Upper lobe of left lung (tissue), 6 donors: Measurements from ENCODE around the gene ZNF740. TPM values are rescaled to one million over a fixed set of nuclear protein-coding genes. Genes with fewer than 3 reads are reported as not detected.
A peak's percentile ranks its signal among the peaks of the same experiment; 100 is the strongest.

Experiments
- ATAC-seq, 2 donors: fragments of 200-7000 bp; cut with Tn5 transposase; one replicate each; pipeline ENCODE4 v1.9.1; 2022; ENCODE audit warnings: mild to moderate bottlenecking in 2 of 2, moderate library complexity in 2 of 2; ENCODE audit not compliant: low FRiP score in 2 of 2
- DNase-seq, 2 donors: peaks; one replicate each; pipeline ENCODE4 v3.0.0-alpha.2; 2019 to 2020
- H3K27ac ChIP-seq, 4 donors: fragments of 200-600 bp; sonication (generic); one replicate each; pipeline ENCODE4 v1.5.1; 2016 to 2019
- H3K27me3 ChIP-seq, 4 donors: fragments of 200-600 bp; sonication (generic); one replicate each; pipeline ENCODE4 v1.5.1; 2017 to 2019
- H3K36me3 ChIP-seq, 4 donors: fragments of 200-600 bp; sonication (generic); one replicate each; pipeline ENCODE4 v1.5.1; 2016 to 2019
- H3K4me1 ChIP-seq, 4 donors: fragments of 200-600 bp; sonication (generic); one replicate each; pipeline ENCODE4 v1.5.1; 2018 to 2019
- H3K4me3 ChIP-seq, 4 donors: fragments of 200-600 bp; sonication (generic); one replicate each; pipeline ENCODE4 v1.5.1; 2017 to 2019; ENCODE audit warnings: mild to moderate bottlenecking in 2 of 4, moderate library complexity in 1 of 4
- H3K9me3 ChIP-seq, 4 donors: fragments of 200-600 bp; sonication (generic); one replicate each; pipeline ENCODE4 v1.5.1; 2018 to 2019
- EP300 ChIP-seq, 4 donors: sonication (generic); formaldehyde crosslinking; IDR thresholded peaks; one replicate each; pipeline ENCODE4 v1.5.1; 2017; ENCODE audit warnings: antibody characterized with exemption in 4 of 4, control low read depth in 2 of 4
- POLR2A ChIP-seq, 4 donors: fragments of 450-650 bp; IDR thresholded peaks; one replicate each; pipeline ENCODE4 v1.5.1; 2016 to 2017; ENCODE audit warnings: antibody characterized with exemption in 4 of 4, mild to moderate bottlenecking in 2 of 4
- POLR2AphosphoS5 ChIP-seq, 2 donors: sonication (generic); formaldehyde crosslinking; IDR thresholded peaks; one replicate each; pipeline ENCODE4 v1.5.1; 2017; ENCODE audit warnings: antibody characterized with exemption in 2 of 2
- WGBS, 2 donors: methylation state at CpG; one replicate each; pipeline ENCODE4 v1.1.5; 2017 to 2018; 5-methylcytosine and 5-hydroxymethylcytosine counted together
- total RNA-seq, 6 donors: library from RNA; depleted of rRNA in 4 of 6; stranded (reverse); fragments of >200 nt in 4 of 6; gene quantifications; one replicate each; pipeline versions ENCODE4 v1.1.0 to v1.2.1, GENCODE V29; 2016 to 2021
- TF ChIP-seq, protein P1 (sequence below), 6 experiments: fragments of 450-650 bp in 4 of 6; fragments of 200-600 bp in 2 of 6; sonication (generic) in 2 of 6; IDR thresholded peaks; one replicate each; pipeline ENCODE4 v1.5.1; 2016 to 2019; ENCODE audit warnings: antibody characterized with exemption in 6 of 6
- donor health status: DM: no; HTN: no; CAD: no; lungs with moderate emphysema.
- donor health status: DM: no; HTN: yes; CAD: no; lungs with severe emphysema.

Gene ZNF740
- total RNA-seq, 6 donors from 2014 or later, result 9.6 to 52.4 (median 24.0) TPM

- WGBS, 2 donors, result 25 to 52% methylated on average over 4 to 11 of the region's 11 CpGs
- H3K9me3 ChIP-seq, result no peaks in the 10 kb centered on the region
- peak; percentile 68 to 74 for ATAC-seq
- H3K27me3 ChIP-seq, result no peaks in the 10 kb centered on the region
- DNase-seq, result peak in 1 of 2 donors; percentile 70
- peak overlapping the region in 3 of 4 donors; percentile 59 to 79 (median 66) for H3K4me3 ChIP-seq
- H3K36me3 ChIP-seq, result no peaks in the 10 kb centered on the region
- H3K4me1 ChIP-seq, result peaks cover 35 to 48% (median 46%) of the 10 kb centered on the region in 4 donors
- TF ChIP-seq POLR2AphosphoS5 (IDR thresholded peaks at IDR 0.05) (no peak), EP300 (IDR thresholded peaks at IDR 0.05) (no peak), POLR2A (IDR thresholded peaks at IDR 0.05) (peak in 1 of 4 donors; percentile 10)
- TF ChIP-seq, protein P1, sequence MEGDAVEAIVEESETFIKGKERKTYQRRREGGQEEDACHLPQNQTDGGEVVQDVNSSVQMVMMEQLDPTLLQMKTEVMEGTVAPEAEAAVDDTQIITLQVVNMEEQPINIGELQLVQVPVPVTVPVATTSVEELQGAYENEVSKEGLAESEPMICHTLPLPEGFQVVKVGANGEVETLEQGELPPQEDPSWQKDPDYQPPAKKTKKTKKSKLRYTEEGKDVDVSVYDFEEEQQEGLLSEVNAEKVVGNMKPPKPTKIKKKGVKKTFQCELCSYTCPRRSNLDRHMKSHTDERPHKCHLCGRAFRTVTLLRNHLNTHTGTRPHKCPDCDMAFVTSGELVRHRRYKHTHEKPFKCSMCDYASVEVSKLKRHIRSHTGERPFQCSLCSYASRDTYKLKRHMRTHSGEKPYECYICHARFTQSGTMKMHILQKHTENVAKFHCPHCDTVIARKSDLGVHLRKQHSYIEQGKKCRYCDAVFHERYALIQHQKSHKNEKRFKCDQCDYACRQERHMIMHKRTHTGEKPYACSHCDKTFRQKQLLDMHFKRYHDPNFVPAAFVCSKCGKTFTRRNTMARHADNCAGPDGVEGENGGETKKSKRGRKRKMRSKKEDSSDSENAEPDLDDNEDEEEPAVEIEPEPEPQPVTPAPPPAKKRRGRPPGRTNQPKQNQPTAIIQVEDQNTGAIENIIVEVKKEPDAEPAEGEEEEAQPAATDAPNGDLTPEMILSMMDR (IDR thresholded peaks at IDR 0.05), result peak in 1 of 6 experiments; percentile 15
- H3K27ac ChIP-seq, result peak overlapping the region; percentile 72 to 90 (median 86)
These were observed 52.3 kb downstream of the ZNF740 start for GRCh38 chr12:53232646-53233461.

DNA sequence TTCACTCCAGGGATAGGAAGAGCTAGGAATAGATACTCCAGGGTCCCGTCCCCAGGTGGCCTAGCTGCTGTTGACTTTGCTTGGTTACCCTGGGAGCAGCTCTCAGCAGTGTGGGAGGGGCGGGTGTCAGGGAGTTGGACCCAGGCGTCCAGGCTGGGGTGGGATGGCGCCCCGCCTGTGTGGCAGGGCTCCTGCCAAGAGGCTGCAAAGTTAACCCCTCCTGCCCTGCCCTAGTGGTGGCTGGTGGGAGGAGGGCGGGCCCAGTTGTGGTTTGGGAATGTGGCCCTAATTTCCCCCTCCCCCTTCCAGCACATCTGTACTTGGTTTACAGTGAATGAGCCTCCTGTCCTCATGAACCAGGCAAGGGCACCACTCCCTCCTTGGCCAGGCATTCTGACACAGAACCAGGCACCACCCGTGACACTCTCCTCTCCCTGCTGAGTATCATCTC, 53.2 kb downstream of the ZNF740 start:
- 50 to 63% methylated on average over 4 of the region's 7 CpGs for WGBS, 2 donors
- no peaks in the 10 kb centered on the region for H3K36me3 ChIP-seq
- no peak for TF ChIP-seq EP300 (IDR thresholded peaks at IDR 0.05)
- no peak for TF ChIP-seq POLR2AphosphoS5 (IDR thresholded peaks at IDR 0.05)
- TF ChIP-seq POLR2A (IDR thresholded peaks at IDR 0.05), result no peak
- TF ChIP-seq, protein P1 (IDR thresholded peaks at IDR 0.05), result no peak
- peaks cover 35 to 48% (median 46%) of the 10 kb centered on the region in 4 donors for H3K4me1 ChIP-seq
- H3K27ac ChIP-seq, result peak overlapping the region in 3 of 4 donors; percentile 42 to 88 (median 84)
- peak in 1 of 2 donors; percentile 64 for DNase-seq
- peak in 1 of 2 donors; percentile 3 for ATAC-seq
- H3K9me3 ChIP-seq, result no peaks in the 10 kb centered on the region
- H3K27me3 ChIP-seq, result no peaks in the 10 kb centered on the region
- H3K4me3 ChIP-seq, result no peak overlapping the region

DNA sequence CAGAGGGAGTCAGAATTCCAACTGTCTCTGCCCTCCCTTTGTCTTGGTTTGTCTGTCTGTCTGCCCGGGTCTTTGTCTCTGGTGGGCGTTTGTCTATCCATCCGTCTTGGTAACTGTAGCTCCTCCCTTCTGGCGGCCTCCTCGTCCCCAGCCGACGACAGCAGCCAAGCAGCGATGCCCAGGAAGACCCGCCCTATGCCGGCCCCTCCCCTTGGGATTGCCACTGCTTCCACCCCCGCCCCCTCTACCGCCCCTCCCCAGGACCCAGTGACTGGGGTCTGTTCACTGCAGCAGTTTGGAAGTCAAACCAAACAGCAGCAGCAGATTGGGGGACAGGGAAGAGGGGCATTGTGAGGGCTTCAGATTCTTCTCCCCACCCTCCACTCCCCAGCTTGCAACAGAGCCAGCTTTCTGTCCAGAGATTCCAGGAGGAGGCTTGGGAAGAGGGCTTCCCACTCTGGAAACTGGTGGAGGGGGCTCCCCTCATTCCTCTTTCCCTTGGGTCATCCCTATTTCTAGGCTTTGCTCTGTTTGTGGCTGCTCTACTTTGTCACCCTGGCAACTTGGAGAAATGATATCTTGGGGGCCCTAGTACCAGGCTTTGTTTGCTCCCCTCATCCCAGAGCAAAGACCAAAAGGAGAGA, 53.9 kb downstream of the ZNF740 start:
- Histone ChIP-seq H3K27me3 (no peaks in the 10 kb centered on the region), H3K4me1 (peaks cover 35 to 48% (median 46%) of the 10 kb centered on the region in 4 donors), H3K27ac (peak overlapping the region in 1 of 4 donors; percentile 18), H3K4me3 (no peak overlapping the region), H3K36me3 (no peaks in the 10 kb centered on the region), H3K9me3 (no peaks in the 10 kb centered on the region)
- ATAC-seq, result no peak
- TF ChIP-seq EP300 (IDR thresholded peaks at IDR 0.05), result no peak
- TF ChIP-seq POLR2AphosphoS5 (IDR thresholded peaks at IDR 0.05), result no peak
- TF ChIP-seq POLR2A (IDR thresholded peaks at IDR 0.05), result no peak
- TF ChIP-seq, protein P1 (IDR thresholded peaks at IDR 0.05), result no peak
- peak in 1 of 2 donors; percentile 61 for DNase-seq
- WGBS, 2 donors, result 14 to 15% methylated on average over 12 of the region's 12 CpGs

DNA sequence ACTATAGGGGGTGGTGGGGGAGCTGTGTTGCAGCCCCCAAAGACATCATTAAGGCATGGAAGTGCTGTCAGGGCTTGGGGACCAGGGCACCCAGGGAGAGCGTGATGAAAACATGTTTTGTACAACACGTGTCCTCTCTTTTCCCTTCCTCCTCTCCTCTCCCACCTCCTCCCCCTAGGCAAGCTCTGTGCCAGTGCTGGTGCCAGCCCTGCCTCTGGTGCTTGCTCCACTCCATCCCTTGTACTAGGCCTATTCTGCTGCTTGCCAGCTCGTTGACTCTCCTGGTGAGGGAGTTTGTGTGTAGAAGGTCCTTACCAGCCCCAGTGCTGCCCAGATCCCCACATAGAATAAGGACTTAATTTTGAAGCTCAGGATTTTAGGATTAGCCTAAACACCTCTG, 54.6 kb downstream of the ZNF740 start:
- ATAC-seq (no peak), DNase-seq (no peak)
- Histone ChIP-seq H3K36me3 (no peaks in the 10 kb centered on the region), H3K27ac (no peak overlapping the region), H3K4me3 (no peak overlapping the region), H3K27me3 (no peaks in the 10 kb centered on the region), H3K4me1 (peaks cover 35 to 42% (median 38%) of the 10 kb centered on the region in 4 donors), H3K9me3 (no peaks in the 10 kb centered on the region)
- TF ChIP-seq, protein P1 (IDR thresholded peaks at IDR 0.05), result no peak
- TF ChIP-seq POLR2A (IDR thresholded peaks at IDR 0.05), result no peak
- TF ChIP-seq POLR2AphosphoS5 (IDR thresholded peaks at IDR 0.05), result no peak
- TF ChIP-seq EP300 (IDR thresholded peaks at IDR 0.05), result no peak
- WGBS, 2 donors, result 67 to 79% methylated on average over 3 of the region's 3 CpGs
